GM12878 (cell line): ENCODE measurements around the gene PRR23A. TPM values are rescaled to one million over a fixed set of nuclear protein-coding genes. Genes with fewer than 3 reads are reported as not detected.

ENCODE experiments used
- ATAC-seq: fragments of 200-7000 bp; cut with Tn5 transposase; 3 replicates; pipeline ENCODE4 v1.9.1; 2020; ENCODE audit warnings: mild to moderate bottlenecking, moderate library complexity
- BruUV-seq: library from RNA; stranded (reverse); fragments of 400-500 nt; replicated peaks from 2 replicates; lab custom pipeline; 2021; lab: Mats Ljungman, UMichigan
- CTCF ChIA-PET: fragments of 300-600 bp; sonication (Branson Sonifier 250); formaldehyde crosslinking; extraction: SDS; loops from one replicate; lab custom pipeline; 2021; ENCODE audit warnings: inconsistent platforms; lab: Yijun Ruan, JAX
- POLR2A ChIA-PET: fragments of 350-600 bp; formaldehyde crosslinking; extraction: SDS; loops from one replicate; lab custom pipeline; 2021; ENCODE audit warnings: inconsistent platforms; lab: Charles Lee
- RAD21 ChIA-PET: fragments of 300-600 bp; sonication (Branson Sonifier 250); formaldehyde crosslinking; loops from one replicate; lab custom pipeline; 2023; ENCODE audit warnings: antibody characterized with exemption; ENCODE audit not compliant: unreplicated experiment; lab: Charles Lee
- SMC1A ChIA-PET: fragments of 300-600 bp; sonication (Branson Sonifier 250); formaldehyde crosslinking; loops from one replicate; lab custom pipeline; 2023; ENCODE audit not compliant: unreplicated experiment, uncharacterized antibody; lab: Charles Lee
- DNase-seq: peaks from one replicate; pipeline ENCODE4 v3.0.0-alpha.2; 2011; ENCODE audit warnings: low read depth, low spot score
- FAIRE-seq: peaks from 3 replicates; lab custom pipeline; 2011; peaks lifted over from hg19 to GRCh38; lab: Jason Lieb, UNC
- H2AFZ ChIP-seq: 2 replicates; pipeline ENCODE4 v1.6.0; 2011; ENCODE audit warnings: low read depth, low read length, control low read depth; ENCODE audit not compliant: control insufficient read depth
- H3K27ac ChIP-seq: 2 replicates; pipeline ENCODE4 v1.5.1; 2011; ENCODE audit warnings: control low read depth; ENCODE audit not compliant: control insufficient read depth, insufficient read depth
- H3K27me3 ChIP-seq, 2 experiments: replicated peaks in 1 of 2; 2 replicates each; pipeline versions ENCODE4 v1.6.0 to v1.6.1; 2011; ENCODE audit warnings: low read length in 1 of 2; ENCODE audit not compliant: control insufficient read depth in 2 of 2, insufficient read depth in 2 of 2
- H3K36me3 ChIP-seq, 2 experiments: 2 replicates each; pipeline ENCODE4 v1.5.1; 2011; ENCODE audit warnings: low read length in 1 of 2; ENCODE audit not compliant: control insufficient read depth in 2 of 2, insufficient read depth in 2 of 2
- H3K4me1 ChIP-seq: 2 replicates; pipeline ENCODE4 v1.6.1; 2011; ENCODE audit warnings: mild to moderate bottlenecking, low read length, moderate library complexity, mixed read lengths; ENCODE audit not compliant: control insufficient read depth, insufficient read depth
- H3K4me2 ChIP-seq: 2 replicates; pipeline ENCODE4 v1.6.0; 2011; ENCODE audit warnings: control low read depth; ENCODE audit not compliant: control insufficient read depth, insufficient read depth
- H3K4me3 ChIP-seq: fragments of 200-600 bp; sonication (generic); 2 replicates; pipeline ENCODE4 v1.5.1; 2016
- H3K79me2 ChIP-seq: 2 replicates; pipeline ENCODE4 v1.6.0; 2011; ENCODE audit warnings: low read length; ENCODE audit not compliant: control insufficient read depth, insufficient read depth
- H3K9ac ChIP-seq: 2 replicates; pipeline ENCODE4 v1.8.0; 2011; ENCODE audit warnings: low read length, control low read depth, mixed read lengths; ENCODE audit not compliant: control insufficient read depth, insufficient read depth
- H3K9me3 ChIP-seq: replicated peaks from 3 replicates; pipeline ENCODE4 v1.5.1; 2011; ENCODE audit warnings: mild to moderate bottlenecking, low read length; ENCODE audit not compliant: control insufficient read depth, insufficient read depth
- H4K20me1 ChIP-seq: 2 replicates; pipeline ENCODE4 v1.6.0; 2011; ENCODE audit not compliant: control insufficient read depth, insufficient read depth
- BCLAF1 ChIP-seq: fragments of 450-650 bp; IDR thresholded peaks from 2 replicates; pipeline ENCODE4 v1.6.1; 2017; ENCODE audit warnings: antibody characterized with exemption, mild to moderate bottlenecking, moderate library complexity
- CBFB ChIP-seq: IDR thresholded peaks from 2 replicates; pipeline ENCODE4 v1.6.1; 2016; ENCODE audit warnings: antibody characterized with exemption, low read depth
- CHD4 ChIP-seq: fragments of 200-600 bp; sonication (generic); IDR thresholded peaks from 2 replicates; pipeline ENCODE4 v1.6.1; 2016; ENCODE audit warnings: mild to moderate bottlenecking
- IRF4 ChIP-seq: IDR thresholded peaks from 2 replicates; pipeline ENCODE4 v1.6.1; 2011; ENCODE audit warnings: low read depth, low read length
- MXI1 ChIP-seq: fragments of 150-350 bp; IDR thresholded peaks from 2 replicates; pipeline ENCODE4 v1.6.1; 2011; ENCODE audit warnings: low read depth, mild to moderate bottlenecking, inconsistent platforms, low read length, improper control_type of control experiment
- NBN ChIP-seq: fragments of 450-650 bp; IDR thresholded peaks from 2 replicates; pipeline ENCODE4 v1.6.1; 2016
- SMAD1 ChIP-seq: fragments of 450-650 bp; IDR thresholded peaks from 2 replicates; pipeline ENCODE4 v1.6.1; 2018; ENCODE audit warnings: mild to moderate bottlenecking, low read depth; ENCODE audit not compliant: partially characterized antibody
- SREBF2 ChIP-seq: IDR thresholded peaks from 2 replicates; pipeline ENCODE4 v1.6.1; 2012; ENCODE audit warnings: mild to moderate bottlenecking, low read length
- STAT1 ChIP-seq: fragments of 450-650 bp; conservative IDR thresholded peaks from 2 replicates; pipeline ENCODE4 v1.6.1; 2014; ENCODE audit warnings: antibody characterized with exemption, mild to moderate bottlenecking
- YBX1 ChIP-seq: fragments of 450-650 bp; IDR thresholded peaks from 2 replicates; pipeline ENCODE4 v1.6.1; 2016; ENCODE audit warnings: antibody characterized with exemption
- ZBTB4 ChIP-seq: fragments of 450-650 bp; formaldehyde crosslinking; IDR thresholded peaks from 2 replicates; pipeline ENCODE4 v1.4.0; 2022; ENCODE audit warnings: mild to moderate bottlenecking, moderate library complexity
- ZNF384 ChIP-seq: IDR thresholded peaks from 2 replicates; pipeline ENCODE4 v1.6.1; 2012; ENCODE audit warnings: low read depth, mild to moderate bottlenecking, low read length, improper control_type of control experiment, borderline replicate concordance
- WGBS: methylation state at CpG from one replicate; pipeline ENCODE4 v1.1.6; 2016; ENCODE audit warnings: low lambda C conversion rate; ENCODE audit not compliant: insufficient replicate concordance, insufficient coverage; ENCODE audit errors: missing lambda C conversion rate; 5-methylcytosine and 5-hydroxymethylcytosine counted together
- in situ Hi-C: fragments of 300-500 bp; cut with MboI; formaldehyde crosslinking; loops from 9 replicates; pipeline ENCODE4 v1.14.3; 2018; ENCODE audit warnings: mixed read lengths
- intact Hi-C: fragments of 100-400 bp; cut with micrococcal nuclease; formaldehyde crosslinking; loops from one replicate; pipeline ENCODE4 v1.14.2; 2022; ENCODE audit not compliant: unreplicated experiment
- polyA plus RNA-seq, 11 experiments: library from polyadenylated mRNA; depleted of rRNA in 4 of 11; unstranded in 6 of 11; stranded (reverse) in 5 of 11; fragments of >200 nt; fragmentation: Nextera tagmentation in 4 of 11; fragmentation: Illumina TruSeq in 1 of 11; extraction: Ambion mirVana in 4 of 11; extraction: Trizol in 1 of 11; gene quantifications; 1 replicate in 1 of 11; 2 replicates in 10 of 11; pipeline versions ENCODE4 v1.2.1 to v1.2.3, GENCODE V29; 2011 to 2016; ENCODE audit warnings: inconsistent platforms in 2 of 11, missing spikeins in 2 of 11, low read depth in 1 of 11
- total RNA-seq, 4 experiments: library from RNA; depleted of rRNA in 3 of 4; stranded (reverse); fragments of >200 nt in 3 of 4; fragmentation: Illumina TruSeq in 1 of 4; extraction: Trizol in 1 of 4; gene quantifications; 2 replicates each; pipeline versions ENCODE4 v1.2.1 to v1.2.3, GENCODE V29; 2013 to 2021

The PRR23A gene
- total and polyA plus RNA-seq, 10 of the 15 experiments (the other 5 are each of a cell fraction or from before 2014, with no cell fraction given) = not detected

GRCh38 chr3:138987181-138987580 lies 18.9 kb downstream of the PRR23A start:
- ChIA-PET RAD21 (no interaction called here), CTCF (interaction anchor here (2.2 kb wide), 1 partner anchor 8 kb away, joined by 8 read pairs; no protein-coding TSS in a partner anchor)
- intact Hi-C loops = no loop called here

More at GRCh38 chr3:138987181-138987580, 18.9 kb downstream of the PRR23A start:
- Histone ChIP-seq H3K36me3 (no peaks in the 10 kb centered on the region), H3K4me3 (no peak overlapping the region), H3K4me1 (no peaks in the 10 kb centered on the region), H2AFZ (no peak overlapping the region), H3K79me2 (no peaks in the 10 kb centered on the region), H3K27me3 (0 out of 4 replicates have a peak, but pooled peaks cover 0 to 5% of the 10 kb centered on the region in 2 experiments), H3K9me3 (no peaks in the 10 kb centered on the region), H3K27ac (no peak overlapping the region), H4K20me1 (no peaks in the 10 kb centered on the region), H3K9ac (no peak overlapping the region), H3K4me2 (no peak overlapping the region)
- DNase-seq = no peak
- POLR2A ChIA-PET = no interaction called here
- TF ChIP-seq IRF4 (no peak), CBFB (no peak), ZBTB4 (no peak), SREBF2 (no peak), SMAD1 (no peak), BCLAF1 (no peak), STAT1 (no peak), NBN (no peak), CHD4 (no peak), ZNF384 (no peak), YBX1 (no peak), MXI1 (no peak)
- SMC1A ChIA-PET = no interaction called here
- ATAC-seq = no peak
- FAIRE-seq = no peak
- no TSS peak for BruUV-seq
- WGBS = 21% methylated on average over 2 of the region's 2 CpGs
- in situ Hi-C loops = no loop called here
